H9 (cell line): ENCODE measurements around the gene LBX2. TPM values are rescaled to one million over a fixed set of nuclear protein-coding genes. Genes with fewer than 3 reads are reported as not detected.

Experiments
- DNase-seq: peaks from one replicate; pipeline ENCODE4 v3.0.0-alpha.2; 2017
- H2AFZ ChIP-seq: one replicate; pipeline ENCODE4 v1.6.1; 2013; ENCODE audit warnings: mild to moderate bottlenecking, low read length, control low read depth, moderate library complexity
- H2AK5ac ChIP-seq: 2 replicates; pipeline ENCODE4 v1.6.1; 2013; ENCODE audit warnings: low read length, control low read depth, mixed read lengths; ENCODE audit not compliant: insufficient read length
- H2BK120ac ChIP-seq: one replicate; pipeline ENCODE4 v1.6.1; 2013; ENCODE audit warnings: low read depth, mild to moderate bottlenecking, low read length, control low read depth, inconsistent platforms; ENCODE audit not compliant: poor library complexity, severe bottlenecking
- H2BK12ac ChIP-seq: 2 replicates; pipeline ENCODE4 v1.6.1; 2013; ENCODE audit warnings: low read length, control low read depth, mixed read lengths, low read depth; ENCODE audit not compliant: insufficient read length
- H2BK15ac ChIP-seq: 2 replicates; pipeline ENCODE4 v1.6.1; 2013; ENCODE audit warnings: low read depth, low read length, control low read depth
- H2BK20ac ChIP-seq: one replicate; pipeline ENCODE4 v1.6.1; 2013; ENCODE audit warnings: low read depth, mild to moderate bottlenecking, low read length, control low read depth, inconsistent platforms; ENCODE audit not compliant: poor library complexity, severe bottlenecking
- H2BK5ac ChIP-seq: 2 replicates; pipeline ENCODE4 v1.6.1; 2013; ENCODE audit warnings: low read length, control low read depth, mixed read lengths; ENCODE audit not compliant: insufficient read length
- H3K14ac ChIP-seq: 2 replicates; pipeline ENCODE4 v1.6.1; 2013; ENCODE audit warnings: low read length, control low read depth; ENCODE audit not compliant: insufficient read depth
- H3K18ac ChIP-seq: 2 replicates; pipeline ENCODE4 v1.6.1; 2013; ENCODE audit warnings: low read depth, mild to moderate bottlenecking, mixed read lengths, low read length, control low read depth; ENCODE audit not compliant: insufficient read length
- H3K23ac ChIP-seq: 2 replicates; pipeline ENCODE4 v1.6.1; 2013; ENCODE audit warnings: low read length, control low read depth, mixed read lengths, low read depth; ENCODE audit not compliant: insufficient read length
- H3K23me2 ChIP-seq: 2 replicates; pipeline ENCODE4 v1.6.1; 2013; ENCODE audit warnings: low read depth, mild to moderate bottlenecking, mixed read lengths, low read length, control low read depth; ENCODE audit not compliant: insufficient read length, poor library complexity, severe bottlenecking
- H3K27ac ChIP-seq: 2 replicates; pipeline ENCODE4 v1.5.1; 2013; ENCODE audit warnings: low read length, control low read depth, mixed read lengths, low read depth; ENCODE audit not compliant: insufficient read length
- H3K27me3 ChIP-seq: 2 replicates; pipeline ENCODE4 v1.6.1; 2013; ENCODE audit warnings: low read length, control low read depth, inconsistent platforms; ENCODE audit not compliant: insufficient read depth
- H3K4ac ChIP-seq: 2 replicates; pipeline ENCODE4 v1.6.1; 2013; ENCODE audit warnings: low read depth, mild to moderate bottlenecking, control low read depth, inconsistent platforms, low read length, moderate library complexity
- H3K4me1 ChIP-seq: 2 replicates; pipeline ENCODE4 v1.6.1; 2013; ENCODE audit warnings: low read length, control low read depth, inconsistent platforms; ENCODE audit not compliant: insufficient read depth
- H3K4me2 ChIP-seq: 2 replicates; pipeline ENCODE4 v1.6.1; 2013; ENCODE audit warnings: low read length, control low read depth, mixed read lengths; ENCODE audit not compliant: insufficient read length, insufficient read depth
- H3K56ac ChIP-seq: 2 replicates; pipeline ENCODE4 v1.6.1; 2013; ENCODE audit warnings: low read depth, mild to moderate bottlenecking, mixed read lengths, low read length, control low read depth; ENCODE audit not compliant: insufficient read length
- H3K79me1 ChIP-seq: 2 replicates; pipeline ENCODE4 v1.6.1; 2013; ENCODE audit warnings: low read depth, mild to moderate bottlenecking, moderate library complexity, low read length, control low read depth, inconsistent platforms; ENCODE audit not compliant: insufficient read depth, poor library complexity, severe bottlenecking
- H3K79me2 ChIP-seq: 2 replicates; pipeline ENCODE4 v1.6.1; 2013; ENCODE audit warnings: low read length, control low read depth, inconsistent platforms; ENCODE audit not compliant: insufficient read depth
- H3K9ac ChIP-seq: 2 replicates; pipeline ENCODE4 v1.6.1; 2013; ENCODE audit warnings: low read length, control low read depth, mixed read lengths; ENCODE audit not compliant: insufficient read length; ENCODE audit errors: extremely low read depth
- H3K9me3 ChIP-seq: one replicate; pipeline ENCODE4 v1.6.1; 2013; ENCODE audit warnings: low read depth, low read length, inconsistent platforms; ENCODE audit not compliant: control insufficient read depth
- H3T11ph ChIP-seq: one replicate; pipeline ENCODE4 v1.6.1; 2013; ENCODE audit warnings: mild to moderate bottlenecking, low read length, control low read depth, inconsistent platforms
- H4K20me1 ChIP-seq: one replicate; pipeline ENCODE4 v1.6.1; 2013; ENCODE audit not compliant: control insufficient read depth, insufficient read length, insufficient read depth
- H4K5ac ChIP-seq: 2 replicates; pipeline ENCODE4 v1.6.1; 2013; ENCODE audit warnings: low read depth, mild to moderate bottlenecking, mixed read lengths, low read length, control low read depth; ENCODE audit not compliant: insufficient read length
- H4K8ac ChIP-seq: replicated peaks from 2 replicates; pipeline ENCODE4 v1.6.1; 2013; ENCODE audit warnings: low read length, control low read depth, mixed read lengths, low read depth; ENCODE audit not compliant: insufficient read length
- H4K91ac ChIP-seq: 2 replicates; pipeline ENCODE4 v1.6.1; 2013; ENCODE audit warnings: low read depth, mild to moderate bottlenecking, moderate library complexity, mixed read lengths, low read length, control low read depth; ENCODE audit not compliant: insufficient read length
- H3K27ac Mint-ChIP-seq, 3 experiments: 2 replicates in 2 of 3; 3 replicates in 1 of 3; pipeline ENCODE4 v1.8.0; 2020 to 2021; ENCODE audit warnings: mixed read lengths in 3 of 3, mild to moderate bottlenecking in 1 of 3, moderate library complexity in 1 of 3
- H3K27me3 Mint-ChIP-seq: 2 replicates; pipeline ENCODE4 v1.8.0; 2021; ENCODE audit warnings: low read depth, mild to moderate bottlenecking, moderate library complexity, mixed read lengths
- H3K36me3 Mint-ChIP-seq, 3 experiments: 2 replicates in 2 of 3; 3 replicates in 1 of 3; pipeline ENCODE4 v1.8.0; 2020 to 2021; ENCODE audit warnings: low read depth in 3 of 3, mixed read lengths in 3 of 3; ENCODE audit not compliant: insufficient read depth in 1 of 3
- H3K4me1 Mint-ChIP-seq, 2 experiments: 2 replicates each; pipeline ENCODE4 v1.8.0; 2020; ENCODE audit warnings: mixed read lengths in 2 of 2
- H3K4me3 Mint-ChIP-seq, 2 experiments: 2 replicates in 1 of 2; 3 replicates in 1 of 2; pipeline ENCODE4 v1.8.0; 2020 to 2021; ENCODE audit warnings: mild to moderate bottlenecking in 2 of 2, mixed read lengths in 2 of 2, moderate library complexity in 1 of 2
- H3K9me3 Mint-ChIP-seq, 2 experiments: 2 replicates in 1 of 2; 3 replicates in 1 of 2; pipeline ENCODE4 v1.8.0; 2020; ENCODE audit warnings: mild to moderate bottlenecking in 2 of 2, mixed read lengths in 2 of 2, moderate library complexity in 1 of 2
- WGBS: extraction: QIAGEN DNeasy Blood & Tissue Kit; methylation state at CpG from one replicate; pipeline ENCODE4 v1.1.7; 2013; ENCODE audit warnings: missing lambda C conversion rate, low lambda C conversion rate, mixed read lengths; ENCODE audit not compliant: insufficient read length; ENCODE audit errors: extremely low coverage; 5-methylcytosine and 5-hydroxymethylcytosine counted together
- long read RNA-seq: library from polyadenylated mRNA; unstranded; transcript quantifications from one replicate; pipeline ENCODE4 v2.0.0, GENCODE V29; 2020
- total RNA-seq: library from RNA; stranded (reverse); gene quantifications from 2 replicates; pipeline ENCODE4 v1.2.1, GENCODE V29; 2021
- TF ChIP-seq, protein P1 (sequence below): fragments of 200-600 bp; sonication (generic); conservative IDR thresholded peaks from 3 replicates; pipeline ENCODE4 v1.8.0; 2021; ENCODE audit warnings: antibody characterized with exemption, mild to moderate bottlenecking

LBX2 gene, protein sequence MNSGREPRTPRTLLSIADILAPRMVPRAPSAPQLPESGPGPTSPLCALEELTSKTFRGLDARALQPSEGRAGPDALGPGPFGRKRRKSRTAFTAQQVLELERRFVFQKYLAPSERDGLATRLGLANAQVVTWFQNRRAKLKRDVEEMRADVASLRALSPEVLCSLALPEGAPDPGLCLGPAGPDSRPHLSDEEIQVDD
- total RNA-seq = 1.1 TPM in 2 replicates
- long read RNA-seq, partial matches to known transcripts = 0 of 3 reads
- long read RNA-seq, other reads (novel, unspliced or antisense) = 0 of 3 reads

DNA sequence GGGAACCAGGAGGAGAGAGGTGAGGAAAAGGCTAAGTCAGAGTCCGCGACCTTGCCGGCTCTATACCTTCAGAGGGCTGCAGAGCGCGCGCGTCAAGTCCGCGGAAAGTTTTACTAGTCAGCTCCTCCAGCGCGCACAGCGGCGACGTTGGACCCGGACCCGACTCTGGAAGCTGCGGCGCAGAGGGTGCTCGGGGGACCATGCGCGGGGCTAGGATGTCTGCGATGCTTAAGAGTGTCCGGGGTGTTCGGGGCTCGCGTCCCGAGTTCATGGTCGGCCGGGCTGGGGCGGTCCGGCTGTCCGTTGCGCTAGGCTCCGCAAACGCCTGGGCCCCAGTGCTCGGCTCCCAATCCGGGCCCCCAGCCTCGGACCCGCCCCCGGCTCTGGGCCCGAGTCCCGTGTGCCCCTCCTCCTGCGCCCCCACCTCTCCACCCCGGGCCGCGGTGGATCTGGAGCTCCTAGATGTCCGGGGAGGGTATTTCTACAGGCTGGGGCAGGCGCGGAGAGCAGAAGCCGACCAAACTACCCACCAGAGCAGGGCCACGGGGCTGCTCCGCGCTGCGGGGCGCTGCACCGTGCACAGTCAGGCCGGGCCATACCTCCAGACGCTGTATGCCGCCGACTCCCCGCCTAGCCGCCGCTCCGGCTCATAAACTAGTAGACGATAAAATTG lies at the start of gene LBX2:
LBX2 (minus strand) TSS at position 337 of the 673 bp plus-strand sequence; CDS start at position 271, 66 bp downstream.
- H2BK20ac ChIP-seq = no peak within 1 kb of the TSS
- peaks cover 2% of the 10 kb centered on the region; the same call in 1 of the 2 replicates for H3K4me1 ChIP-seq
- no peak within 1 kb of the TSS for H3T11ph ChIP-seq
- H3K56ac ChIP-seq = no peak within 1 kb of the TSS
- H3K14ac ChIP-seq = no peak within 1 kb of the TSS
- no peaks in the 10 kb centered on the region for H4K20me1 ChIP-seq
- H3K4me2 ChIP-seq = peak within 1 kb of the TSS; percentile 59
- no peak within 1 kb of the TSS for H4K91ac ChIP-seq
- no peak within 1 kb of the TSS for H3K9ac ChIP-seq
- no peaks in the 10 kb centered on the region for H3K9me3 ChIP-seq
- H3K4ac ChIP-seq = no peak within 1 kb of the TSS
- H4K5ac ChIP-seq = no peak within 1 kb of the TSS
- TF ChIP-seq, protein P1, sequence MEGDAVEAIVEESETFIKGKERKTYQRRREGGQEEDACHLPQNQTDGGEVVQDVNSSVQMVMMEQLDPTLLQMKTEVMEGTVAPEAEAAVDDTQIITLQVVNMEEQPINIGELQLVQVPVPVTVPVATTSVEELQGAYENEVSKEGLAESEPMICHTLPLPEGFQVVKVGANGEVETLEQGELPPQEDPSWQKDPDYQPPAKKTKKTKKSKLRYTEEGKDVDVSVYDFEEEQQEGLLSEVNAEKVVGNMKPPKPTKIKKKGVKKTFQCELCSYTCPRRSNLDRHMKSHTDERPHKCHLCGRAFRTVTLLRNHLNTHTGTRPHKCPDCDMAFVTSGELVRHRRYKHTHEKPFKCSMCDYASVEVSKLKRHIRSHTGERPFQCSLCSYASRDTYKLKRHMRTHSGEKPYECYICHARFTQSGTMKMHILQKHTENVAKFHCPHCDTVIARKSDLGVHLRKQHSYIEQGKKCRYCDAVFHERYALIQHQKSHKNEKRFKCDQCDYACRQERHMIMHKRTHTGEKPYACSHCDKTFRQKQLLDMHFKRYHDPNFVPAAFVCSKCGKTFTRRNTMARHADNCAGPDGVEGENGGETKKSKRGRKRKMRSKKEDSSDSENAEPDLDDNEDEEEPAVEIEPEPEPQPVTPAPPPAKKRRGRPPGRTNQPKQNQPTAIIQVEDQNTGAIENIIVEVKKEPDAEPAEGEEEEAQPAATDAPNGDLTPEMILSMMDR = no peak
- H3K23me2 ChIP-seq = peaks cover 41% of the 10 kb centered on the region
- WGBS = no CpG with 5 or more reads among the region's 65 CpGs
- H2BK12ac ChIP-seq = no peak within 1 kb of the TSS
- H3K27ac Mint-ChIP-seq = 0 out of 7 replicates have a peak within 1 kb of the TSS, but pooled peaks of 2 of the 3 experiments have one; percentile 29 to 31
- no peak within 1 kb of the TSS for H3K23ac ChIP-seq
- no peak within 1 kb of the TSS for H2BK5ac ChIP-seq
- H3K4me3 Mint-ChIP-seq = peak within 1 kb of the TSS; percentile 75 to 82
- no peaks in the 10 kb centered on the region for H3K79me1 ChIP-seq
- H3K9me3 Mint-ChIP-seq = peaks cover 2 to 3% of the 10 kb centered on the region in 2 experiments; a peak in 3 of 5 replicates
- peaks cover 100% of the 10 kb centered on the region for H3K27me3 Mint-ChIP-seq
- H2BK15ac ChIP-seq = no peak within 1 kb of the TSS
- DNase-seq = no peak
- peaks cover 87% of the 10 kb centered on the region for H3K27me3 ChIP-seq
- no peaks in the 10 kb centered on the region for H3K79me2 ChIP-seq
- H3K18ac ChIP-seq = no peak within 1 kb of the TSS
- no peak within 1 kb of the TSS for H2BK120ac ChIP-seq
- H2AK5ac ChIP-seq = no peak within 1 kb of the TSS
- H2AFZ ChIP-seq = no peak within 1 kb of the TSS
- H3K4me1 Mint-ChIP-seq = peaks cover 50 to 62% of the 10 kb centered on the region in 2 experiments
- no peak within 1 kb of the TSS for H3K27ac ChIP-seq
- H3K36me3 Mint-ChIP-seq = peaks cover 2 to 8% (median 6%) of the 10 kb centered on the region in 3 experiments; a peak in 6 of 7 replicates
- H4K8ac ChIP-seq = no peak within 1 kb of the TSS
